GM23248 (cell line): ENCODE data around the gene RAB2B. TPM values are rescaled to one million over a fixed set of nuclear protein-coding genes. Genes with fewer than 3 reads are reported as not detected.

ENCODE experiments used
- DNase-seq: peaks from one replicate; pipeline ENCODE4 v3.0.0-alpha.2; 2015
- H2AFZ ChIP-seq: fragments of 200-600 bp; sonication (generic); 2 replicates; pipeline ENCODE4 v1.6.1; 2016; ENCODE audit warnings: antibody characterized with exemption
- H3F3A ChIP-seq: fragments of 200-600 bp; sonication (generic); 2 replicates; pipeline ENCODE4 v1.6.1; 2016; ENCODE audit warnings: mild to moderate bottlenecking, antibody characterized with exemption, mixed run types; ENCODE audit not compliant: insufficient read depth
- H3K27ac ChIP-seq: fragments of 200-600 bp; sonication (generic); 2 replicates; pipeline ENCODE4 v1.5.1; 2016; ENCODE audit warnings: mild to moderate bottlenecking
- H3K27me3 ChIP-seq: fragments of 200-600 bp; sonication (generic); replicated peaks from 2 replicates; pipeline ENCODE4 v1.6.1; 2016; ENCODE audit warnings: mild to moderate bottlenecking; ENCODE audit not compliant: insufficient read depth
- H3K36me3 ChIP-seq: fragments of 200-600 bp; sonication (generic); 2 replicates; pipeline ENCODE4 v1.6.1; 2016; ENCODE audit warnings: low read depth, mild to moderate bottlenecking
- H3K4me1 ChIP-seq: fragments of 200-600 bp; sonication (generic); 2 replicates; pipeline ENCODE4 v1.6.1; 2016; ENCODE audit warnings: mild to moderate bottlenecking; ENCODE audit not compliant: insufficient read depth
- H3K4me2 ChIP-seq: fragments of 200-600 bp; sonication (generic); one replicate; pipeline ENCODE4 v1.6.1; 2016; ENCODE audit warnings: mild to moderate bottlenecking; ENCODE audit not compliant: unreplicated experiment
- H3K4me3 ChIP-seq: fragments of 200-600 bp; sonication (generic); 2 replicates; pipeline ENCODE4 v1.5.1; 2016; ENCODE audit warnings: mild to moderate bottlenecking
- H3K79me2 ChIP-seq: fragments of 200-600 bp; sonication (generic); 2 replicates; pipeline ENCODE4 v1.6.1; 2016; ENCODE audit warnings: mild to moderate bottlenecking; ENCODE audit not compliant: insufficient read depth
- H3K9ac ChIP-seq: fragments of 200-600 bp; sonication (generic); 2 replicates; pipeline ENCODE4 v1.6.1; 2016; ENCODE audit warnings: mild to moderate bottlenecking
- H3K9me2 ChIP-seq: fragments of 200-600 bp; sonication (generic); 2 replicates; pipeline ENCODE4 v1.6.1; 2016; ENCODE audit warnings: mixed run types, mild to moderate bottlenecking, moderate library complexity; ENCODE audit not compliant: insufficient read depth
- H3K9me3 ChIP-seq: fragments of 200-600 bp; sonication (generic); one replicate; pipeline ENCODE4 v1.6.1; 2017; ENCODE audit warnings: low read depth
- H4K20me1 ChIP-seq: fragments of 200-600 bp; sonication (generic); 2 replicates; pipeline ENCODE4 v1.6.0; 2016; ENCODE audit not compliant: insufficient read depth
- EZH2 ChIP-seq: fragments of 200-600 bp; sonication (generic); IDR thresholded peaks from 2 replicates; pipeline ENCODE4 v1.6.1; 2018; ENCODE audit warnings: antibody characterized with exemption, mild to moderate bottlenecking; ENCODE audit not compliant: insufficient read depth, poor library complexity, severe bottlenecking
- EZH2phosphoT487 ChIP-seq: fragments of 200-600 bp; sonication (generic); IDR thresholded peaks from 2 replicates; pipeline ENCODE4 v1.6.1; 2018; ENCODE audit warnings: antibody characterized with exemption, moderate library complexity, mild to moderate bottlenecking, low read depth; ENCODE audit not compliant: insufficient read depth
- WGBS, 2 experiments: methylation state at CpG; one replicate each; pipeline ENCODE4 v1.1.6; 2015 to 2017; ENCODE audit warnings: low lambda C conversion rate in 2 of 2, low coverage in 1 of 2; ENCODE audit errors: missing lambda C conversion rate in 2 of 2; 5-methylcytosine and 5-hydroxymethylcytosine counted together
- in situ Hi-C: fragments of 300-500 bp; cut with MboI; formaldehyde crosslinking; loops from 2 replicates; pipeline ENCODE4 v1.15.0; 2020
- polyA plus RNA-seq: library from polyadenylated mRNA; unstranded; fragments of >200 nt; fragmentation: Nextera tagmentation; extraction: Ambion mirVana; gene quantifications from 2 replicates; pipeline ENCODE4 v1.2.1, GENCODE V29; 2016
- total RNA-seq: library from RNA; depleted of rRNA; stranded (reverse); fragments of >200 nt; shearing (Covaris generic); gene quantifications from 2 replicates; pipeline ENCODE4 v1.2.3, GENCODE V29; 2014

The RAB2B gene
- total and polyA plus RNA-seq, 2 experiments from 2014 or later, result 14.7 to 31.6 TPM

- Histone ChIP-seq H3K4me2 (peak overlapping the region; percentile 90), H4K20me1 (no peaks in the 10 kb centered on the region), H2AFZ (peak overlapping the region; percentile 97), H3K79me2 (peaks cover 98% of the 10 kb centered on the region), H3F3A (peaks cover 16% of the 10 kb centered on the region), H3K9ac (peak overlapping the region; percentile 96), H3K4me1 (peaks cover 23% of the 10 kb centered on the region), H3K27me3 (no peaks in the 10 kb centered on the region), H3K9me3 (no peaks in the 10 kb centered on the region), H3K27ac (peak overlapping the region; percentile 91), H3K36me3 (no peaks in the 10 kb centered on the region), H3K9me2 (no peaks in the 10 kb centered on the region), H3K4me3 (peak overlapping the region; percentile 86)
- TF ChIP-seq EZH2 (no peak), EZH2phosphoT487 (no peak)
- peak; percentile 99 for DNase-seq
- 2 to 3% methylated on average over 32 to 33 of the region's 33 CpGs for WGBS, 2 experiments
- in situ Hi-C loops, result no loop called here
Observed at GRCh38 chr14:21437063-21437901, 39.5 kb downstream of the RAB2B start.

GRCh38 chr14:21436567-21437062 lies 40.1 kb downstream of the RAB2B start:
- TF ChIP-seq EZH2phosphoT487 (no peak), EZH2 (no peak)
- Histone ChIP-seq H3K9me2 (no peaks in the 10 kb centered on the region), H3K9ac (peak overlapping the region; percentile 96), H3K4me1 (peaks cover 23% of the 10 kb centered on the region), H3K27me3 (no peaks in the 10 kb centered on the region), H3K36me3 (no peaks in the 10 kb centered on the region), H4K20me1 (no peaks in the 10 kb centered on the region), H3K4me3 (peak overlapping the region; percentile 86), H2AFZ (peak overlapping the region; percentile 97), H3K4me2 (peak overlapping the region; percentile 90), H3K79me2 (peaks cover 98% of the 10 kb centered on the region), H3K9me3 (no peaks in the 10 kb centered on the region), H3K27ac (0 out of 2 replicates have a peak overlapping the region, but pooled peaks have one; percentile 91), H3F3A (peaks cover 16% of the 10 kb centered on the region)
- in situ Hi-C loops, result no loop called here
- peak; percentile 25 for DNase-seq
- 2% methylated on average over 8 to 11 of the region's 11 CpGs for WGBS, 2 experiments

GRCh38 chr14:21431126-21431525 lies 45.6 kb downstream of the RAB2B start:
- peaks cover 42% of the 10 kb centered on the region for H3K36me3 ChIP-seq

GRCh38 chr14:21428930-21429329 lies 47.8 kb downstream of the RAB2B start:
- H3K9ac ChIP-seq, result no peak overlapping the region
- in situ Hi-C loops, result no loop called here
- no peaks in the 10 kb centered on the region for H3K9me2 ChIP-seq
- H3K79me2 ChIP-seq, result peaks cover 92% of the 10 kb centered on the region
- H3K27ac ChIP-seq, result no peak overlapping the region
- no peaks in the 10 kb centered on the region for H3K27me3 ChIP-seq
- no peaks in the 10 kb centered on the region for H3K4me1 ChIP-seq
- H3K9me3 ChIP-seq, result no peaks in the 10 kb centered on the region
- no peaks in the 10 kb centered on the region for H3F3A ChIP-seq
- 96 to 100% methylated on average over 4 of the region's 4 CpGs for WGBS, 2 experiments
- no peak for DNase-seq
- H3K36me3 ChIP-seq, result peaks cover 64% of the 10 kb centered on the region
- H3K4me3 ChIP-seq, result no peak overlapping the region
- H2AFZ ChIP-seq, result no peak overlapping the region
- no peak for TF ChIP-seq EZH2
- no peak for TF ChIP-seq EZH2phosphoT487
- H4K20me1 ChIP-seq, result no peaks in the 10 kb centered on the region
- H3K4me2 ChIP-seq, result no peak overlapping the region

More at GRCh38 chr14:21431126-21431525, 45.6 kb downstream of the RAB2B start:
- in situ Hi-C loops, result no loop called here
- H3K4me2 ChIP-seq, result no peak overlapping the region
- TF ChIP-seq EZH2, result no peak
- H2AFZ ChIP-seq, result no peak overlapping the region
- H3K27me3 ChIP-seq, result no peaks in the 10 kb centered on the region
- H3K4me1 ChIP-seq, result peaks cover 16% of the 10 kb centered on the region
- no peak for DNase-seq
- no peak overlapping the region for H3K4me3 ChIP-seq
- H3K79me2 ChIP-seq, result peaks cover 96% of the 10 kb centered on the region
- H4K20me1 ChIP-seq, result no peaks in the 10 kb centered on the region
- no peaks in the 10 kb centered on the region for H3K9me3 ChIP-seq
- no peak overlapping the region for H3K9ac ChIP-seq
- H3F3A ChIP-seq, result no peaks in the 10 kb centered on the region
- WGBS, 2 experiments, result 62 to 81% methylated on average over 2 of the region's 2 CpGs
- no peak overlapping the region for H3K27ac ChIP-seq
- no peaks in the 10 kb centered on the region for H3K9me2 ChIP-seq
